ENCODE results near the gene SLC25A1. TPM values are rescaled to one million over a fixed set of nuclear protein-coding genes. Genes with fewer than 3 reads are reported as not detected.
A peak's percentile ranks its signal among the peaks of the same experiment; 100 is the strongest.

The SLC25A1 gene
- total RNA-seq, 1 donor from 2014 or later: 39.4 TPM

DNA sequence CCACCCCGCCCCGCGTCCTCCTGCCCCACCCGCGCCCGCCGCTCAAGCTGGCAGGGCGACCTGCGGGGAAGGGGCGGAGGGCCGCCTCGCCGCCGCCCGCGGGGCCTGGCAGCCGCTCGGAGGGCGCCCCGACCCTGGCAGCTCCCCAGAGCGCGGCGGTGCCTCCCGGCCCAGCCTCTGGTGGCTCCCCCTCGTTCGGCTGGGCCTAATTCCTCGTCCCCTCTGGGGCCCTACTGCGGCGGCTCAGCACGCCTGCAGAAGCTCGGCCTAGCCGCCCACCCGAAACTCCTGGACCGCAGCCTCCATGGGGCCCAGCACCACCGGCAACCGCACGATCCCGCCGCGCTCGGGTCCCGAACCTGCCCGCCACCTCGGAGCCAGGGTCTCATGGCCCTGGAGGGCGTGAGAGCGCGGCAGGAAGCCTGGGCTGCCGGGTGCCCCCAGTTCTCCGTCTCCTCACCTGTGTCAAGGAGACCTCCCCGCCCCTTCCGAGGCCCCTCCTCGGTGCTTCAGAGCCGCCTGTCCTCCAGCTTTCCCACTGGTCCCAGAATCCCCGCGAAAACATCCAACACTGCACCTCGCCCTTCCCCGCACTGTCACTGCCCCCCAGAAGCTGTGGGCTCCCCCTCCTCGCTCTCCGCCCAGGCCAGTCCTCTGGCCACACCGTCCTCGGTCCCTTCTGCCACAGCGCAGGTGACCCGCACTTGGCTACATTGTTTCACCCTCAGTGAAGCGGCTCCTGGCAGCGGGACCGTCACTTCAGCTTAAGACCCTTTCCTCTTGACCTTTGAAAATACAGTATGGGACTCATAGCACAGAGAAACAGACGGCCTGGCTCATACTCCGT lies 27.8 kb downstream of the SLC25A1 start:
- Mint-ChIP-seq H3K4me3 (peak overlapping the region; percentile 81), H3K9me3 (no peaks in the 10 kb centered on the region), H3K27me3 (peaks cover 54% of the 10 kb centered on the region), H3K4me1 (peaks cover 3% of the 10 kb centered on the region), H3K27ac (no peak overlapping the region), H3K36me3 (ENCODE audit: low read depth) (peaks cover 4% of the 10 kb centered on the region)
- DNase-seq: no peak
- intact Hi-C loops (cut with micrococcal nuclease): no loop called here

DNA sequence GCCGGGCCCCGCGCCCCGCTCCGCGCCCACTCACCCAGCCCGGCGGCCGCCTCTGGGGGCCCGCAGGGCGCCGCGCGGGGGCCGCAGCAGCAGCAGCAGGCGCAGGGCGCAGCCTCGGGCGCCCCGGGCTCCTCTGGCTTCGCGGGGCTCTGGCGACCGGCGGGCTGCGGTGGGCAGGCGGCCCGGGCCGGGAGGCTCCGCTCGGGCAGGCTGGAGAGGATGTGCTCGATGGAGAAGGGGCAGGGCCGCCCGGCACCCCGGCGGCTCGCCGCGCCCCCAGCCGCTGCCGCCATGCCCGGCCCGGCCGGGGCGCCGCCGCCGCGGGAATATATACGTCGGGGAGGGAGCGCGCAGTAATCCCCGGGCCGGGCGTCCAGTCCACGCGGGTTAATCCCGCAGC lies 28.5 kb downstream of the SLC25A1 start, which contains the start of gene GSC2:
TSS of gene GSC2 (minus strand) at position 302 of the 400 bp plus-strand sequence. CDS start at position 293, 9 bp downstream.
- intact Hi-C loops (cut with micrococcal nuclease): no loop called here
- peak within 1 kb of the TSS; percentile 81 for H3K4me3 Mint-ChIP-seq
- H3K36me3 Mint-ChIP-seq (ENCODE audit: low read depth): peaks cover 4% of the 10 kb centered on the region
- H3K9me3 Mint-ChIP-seq: no peaks in the 10 kb centered on the region
- peaks cover 53% of the 10 kb centered on the region for H3K27me3 Mint-ChIP-seq
- no peak within 1 kb of the TSS for H3K27ac Mint-ChIP-seq
- DNase-seq: no peak
- H3K4me1 Mint-ChIP-seq: peaks cover 3% of the 10 kb centered on the region

DNA sequence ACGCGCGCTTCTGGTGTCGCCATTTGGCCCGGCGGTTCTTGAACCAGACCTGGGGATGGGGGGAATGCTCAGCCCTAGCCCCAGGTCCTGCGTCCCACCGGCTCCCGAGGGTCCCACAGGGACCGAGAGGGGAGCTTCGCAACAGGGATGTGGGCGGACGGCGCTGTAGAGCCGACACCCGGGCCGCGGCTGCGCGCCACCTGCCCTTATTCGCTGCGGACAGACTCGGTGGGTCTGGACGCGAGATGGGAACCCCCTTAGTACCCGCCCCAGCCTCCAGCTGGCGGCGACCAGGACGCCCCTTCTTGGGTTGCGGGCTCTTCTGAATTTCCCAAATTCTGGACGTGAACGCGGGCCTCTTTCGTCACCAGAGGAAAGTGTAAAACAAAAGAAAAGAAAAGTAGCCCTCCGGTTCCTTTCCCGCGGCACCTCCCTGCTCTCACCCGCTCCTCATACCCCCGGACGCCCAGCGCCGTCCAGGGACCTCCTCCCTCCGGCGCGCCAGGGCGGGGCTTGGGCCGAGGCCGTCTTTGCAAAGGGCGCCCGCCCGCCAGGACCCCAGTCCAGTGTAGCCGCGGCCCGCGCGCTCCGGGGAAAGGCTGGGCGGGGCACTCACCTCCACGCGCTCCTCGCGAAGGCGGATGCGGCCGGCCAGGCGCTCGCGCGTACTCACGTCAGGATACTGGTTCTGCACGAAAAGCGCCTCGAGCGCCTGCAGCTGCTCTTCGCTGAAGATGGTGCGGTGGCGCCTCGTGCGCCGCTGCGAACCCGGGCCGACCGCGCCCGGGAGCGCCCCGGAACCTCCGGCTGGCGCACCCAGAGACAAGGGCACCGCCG lies 29.3 kb downstream of the SLC25A1 start:
- H3K9me3 Mint-ChIP-seq: no peaks in the 10 kb centered on the region
- peak overlapping the region; percentile 47 for H3K4me3 Mint-ChIP-seq
- H3K27me3 Mint-ChIP-seq: peaks cover 50% of the 10 kb centered on the region
- peak; percentile 89 for DNase-seq
- intact Hi-C loops (cut with micrococcal nuclease): no loop called here
- H3K36me3 Mint-ChIP-seq (ENCODE audit: low read depth): peaks cover 6% of the 10 kb centered on the region
- H3K27ac Mint-ChIP-seq: no peak overlapping the region
- H3K4me1 Mint-ChIP-seq: peaks cover 8% of the 10 kb centered on the region

DNA sequence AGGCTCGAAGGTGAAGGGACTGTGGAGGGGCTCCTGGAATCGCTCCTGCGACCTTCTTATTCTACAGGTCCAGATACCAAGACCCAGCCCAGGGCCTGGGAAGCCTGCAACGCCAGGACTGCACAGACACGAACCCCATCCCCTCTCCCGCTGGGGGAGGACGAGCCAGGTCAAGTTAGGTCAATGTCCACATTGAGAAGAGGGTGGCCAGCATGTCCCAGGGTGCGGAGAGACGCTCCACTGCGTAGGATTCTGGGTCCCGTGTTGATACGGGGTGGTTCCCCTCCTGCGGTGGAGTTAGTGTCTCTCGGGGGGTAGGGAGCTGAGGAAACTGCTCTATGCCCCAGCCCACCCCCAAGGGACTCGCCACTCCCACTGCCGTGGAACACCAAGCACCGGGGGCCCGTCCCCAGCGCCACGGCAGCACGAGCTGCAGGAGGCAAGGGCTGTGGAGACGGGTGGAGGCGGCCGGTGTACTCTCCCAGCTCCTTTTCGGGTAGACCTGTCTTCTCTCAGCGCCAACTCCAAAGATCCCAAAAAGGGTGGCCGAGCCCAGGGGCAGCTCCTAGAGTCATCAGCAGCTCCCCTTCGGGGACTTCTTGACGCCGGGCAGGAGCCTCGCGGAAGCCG lies 30.0 kb downstream of the SLC25A1 start:
- H3K9me3 Mint-ChIP-seq: no peaks in the 10 kb centered on the region
- no peak for DNase-seq
- intact Hi-C loops (cut with micrococcal nuclease): no loop called here
- H3K36me3 Mint-ChIP-seq (ENCODE audit: low read depth): peaks cover 8% of the 10 kb centered on the region
- peaks cover 13% of the 10 kb centered on the region for H3K4me1 Mint-ChIP-seq
- H3K4me3 Mint-ChIP-seq: no peak overlapping the region
- H3K27ac Mint-ChIP-seq: no peak overlapping the region
- H3K27me3 Mint-ChIP-seq: peaks cover 47% of the 10 kb centered on the region

DNA sequence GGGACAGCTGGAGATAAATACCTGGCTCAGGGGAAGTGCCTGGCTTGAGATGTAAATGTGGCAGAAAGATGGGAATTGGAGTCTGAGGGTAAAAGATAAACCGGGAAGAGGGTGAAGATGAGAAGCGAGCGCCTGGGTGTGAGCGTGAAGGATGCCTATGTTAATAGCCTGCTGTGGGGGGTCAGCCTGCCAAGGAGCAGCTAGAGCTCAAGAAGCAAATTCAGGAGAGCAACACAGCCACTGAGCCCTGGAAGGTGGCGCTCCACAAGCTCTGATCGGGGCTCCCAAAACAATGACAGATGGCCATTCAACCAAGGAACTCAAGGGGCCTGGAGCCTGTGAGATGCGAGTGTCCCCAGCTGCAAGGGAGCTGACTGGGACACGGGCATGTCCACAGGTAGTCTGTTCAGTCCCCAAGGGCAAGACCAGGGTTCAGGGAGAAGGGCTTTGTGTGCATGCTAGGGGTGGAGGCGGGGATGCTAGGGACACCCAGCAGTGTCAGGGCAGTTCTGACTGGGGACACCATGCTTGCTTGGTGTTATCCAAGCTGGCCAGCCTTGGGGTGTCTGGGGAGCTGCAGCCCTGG lies 31.2 kb downstream of the SLC25A1 start:
- DNase-seq: no peak
- intact Hi-C loops (cut with micrococcal nuclease): no loop called here
- H3K4me3 Mint-ChIP-seq: no peak overlapping the region
- H3K27me3 Mint-ChIP-seq: peaks cover 39% of the 10 kb centered on the region
- no peaks in the 10 kb centered on the region for H3K9me3 Mint-ChIP-seq
- peaks cover 8% of the 10 kb centered on the region for H3K36me3 Mint-ChIP-seq (ENCODE audit: low read depth)
- H3K4me1 Mint-ChIP-seq: peaks cover 16% of the 10 kb centered on the region
- no peak overlapping the region for H3K27ac Mint-ChIP-seq

DNA sequence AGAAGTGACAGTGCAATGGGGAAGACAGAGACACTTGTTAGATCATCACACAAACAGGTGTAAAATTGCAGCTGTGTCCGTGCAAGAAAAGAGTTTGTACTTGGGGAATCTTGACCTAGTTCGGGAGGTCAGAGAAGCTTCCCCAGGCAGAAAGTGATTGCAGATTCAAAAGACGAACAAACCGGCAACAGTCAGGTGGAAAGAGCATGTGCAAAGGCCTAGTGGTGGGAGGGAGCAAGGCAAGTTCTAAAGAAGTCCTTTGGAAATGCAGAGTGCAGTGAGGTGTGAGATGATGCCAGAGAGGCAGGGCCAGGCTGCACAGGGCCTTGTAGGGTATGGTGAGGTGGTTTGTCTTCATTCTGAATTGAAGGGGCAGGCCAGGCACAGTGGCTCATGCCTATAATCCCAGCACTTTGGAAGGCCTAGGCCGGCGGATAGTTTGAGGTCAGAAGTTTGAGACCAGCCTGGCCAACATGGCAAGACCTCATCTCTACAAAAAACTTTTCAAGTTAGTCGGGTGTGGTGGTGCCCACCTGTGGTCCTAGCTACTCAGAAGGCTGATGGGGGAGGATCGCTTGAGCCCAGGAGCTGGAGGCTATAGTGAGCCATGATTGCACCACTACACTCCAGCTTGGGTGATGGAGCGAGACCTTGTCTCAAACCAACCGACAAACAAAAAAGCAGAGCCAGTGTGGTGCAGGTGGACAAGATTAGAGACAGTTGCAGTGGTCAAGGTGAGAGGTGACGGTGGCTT lies 32.1 kb downstream of the SLC25A1 start:
- Mint-ChIP-seq H3K27me3 (peaks cover 31% of the 10 kb centered on the region), H3K36me3 (ENCODE audit: low read depth) (peaks cover 14% of the 10 kb centered on the region), H3K4me1 (peaks cover 16% of the 10 kb centered on the region), H3K4me3 (no peak overlapping the region), H3K9me3 (no peaks in the 10 kb centered on the region), H3K27ac (no peak overlapping the region)
- intact Hi-C loops (cut with micrococcal nuclease): no loop called here
- DNase-seq: no peak

DNA sequence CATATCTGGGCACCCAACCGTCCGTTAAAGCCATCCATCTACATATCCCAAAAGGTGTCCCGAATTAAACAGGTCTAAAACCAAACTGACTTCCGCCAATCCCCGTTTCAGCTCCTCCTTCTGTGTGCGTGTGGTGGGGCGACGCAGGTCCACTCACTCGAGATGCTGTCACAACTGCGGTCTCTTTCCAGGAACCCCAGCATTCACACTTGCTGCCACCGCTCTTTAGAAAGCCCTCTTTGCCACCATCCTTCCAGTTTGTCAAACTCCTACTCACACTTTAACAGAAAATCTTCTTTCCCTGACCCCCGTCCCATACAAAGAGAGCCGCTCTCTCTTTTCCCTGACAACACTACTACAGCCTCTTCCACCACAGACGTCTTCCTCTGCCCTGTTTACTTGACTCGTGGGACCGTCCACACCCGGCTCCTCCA lies 34.6 kb downstream of the SLC25A1 start:
- Mint-ChIP-seq H3K9me3 (no peaks in the 10 kb centered on the region), H3K4me3 (peak overlapping the region; percentile 96), H3K4me1 (peaks cover 13% of the 10 kb centered on the region), H3K36me3 (ENCODE audit: low read depth) (peaks cover 26% of the 10 kb centered on the region), H3K27me3 (peaks cover 21% of the 10 kb centered on the region), H3K27ac (peak overlapping the region; percentile 94)
- DNase-seq: peak; percentile 85
- intact Hi-C loops (cut with micrococcal nuclease): loop anchor here (1.0 to 5.0 kb wide), 6 partner anchors 22 to 973 kb away; partner anchors contain the start of genes DGCR2, HIRA, RANBP1 and TRMT2A

DNA sequence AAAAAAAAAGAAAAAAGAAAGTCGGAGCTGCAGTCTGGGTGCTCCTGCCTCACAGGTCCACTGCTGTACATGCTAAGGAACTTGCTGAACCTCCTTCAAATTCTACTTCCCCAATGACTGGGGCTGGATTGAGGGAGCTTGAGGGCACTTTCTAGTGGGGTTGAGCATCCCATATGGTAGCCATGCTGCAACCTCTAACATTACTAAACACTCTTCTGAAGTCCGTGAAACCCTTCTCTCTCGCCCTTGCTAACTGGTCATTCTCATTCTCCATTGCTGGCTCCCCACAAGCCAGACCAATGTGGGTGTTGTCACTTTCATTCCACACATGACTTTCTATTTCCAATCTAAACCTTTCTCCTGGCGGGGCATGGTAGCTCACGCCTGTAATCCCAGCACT lies 35.3 kb downstream of the SLC25A1 start:
- Mint-ChIP-seq H3K27ac (peak overlapping the region; percentile 39), H3K4me1 (peaks cover 13% of the 10 kb centered on the region), H3K9me3 (no peaks in the 10 kb centered on the region), H3K36me3 (ENCODE audit: low read depth) (peaks cover 29% of the 10 kb centered on the region), H3K4me3 (peak overlapping the region; percentile 96), H3K27me3 (peaks cover 16% of the 10 kb centered on the region)
- DNase-seq: no peak
- intact Hi-C loops (cut with micrococcal nuclease): loop anchor here (5.0 kb wide), 1 partner anchor 974 kb away; the partner anchor contains the start of genes RANBP1 and TRMT2A

DNA sequence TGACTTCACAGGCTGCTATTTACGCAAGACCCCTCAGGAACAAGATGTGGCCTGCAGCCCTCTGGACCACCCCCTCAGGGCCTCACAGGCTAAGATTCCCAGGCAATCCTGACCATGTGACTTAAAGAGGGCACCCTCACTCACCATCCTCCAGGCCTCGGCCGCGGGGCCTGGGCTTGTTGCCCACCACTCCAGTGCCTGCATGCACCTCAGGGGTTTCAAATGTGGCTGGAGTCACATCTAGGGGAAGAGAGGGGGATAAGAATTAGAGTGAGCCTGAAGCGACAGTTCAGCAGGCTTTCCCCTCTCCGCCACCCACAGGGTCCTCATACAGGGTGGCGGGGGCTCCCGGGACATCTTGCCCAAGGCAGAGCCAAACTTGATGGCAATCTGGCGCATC lies 36.1 kb downstream of the SLC25A1 start:
- Mint-ChIP-seq H3K9me3 (no peaks in the 10 kb centered on the region), H3K27ac (peak overlapping the region; percentile 58), H3K27me3 (peaks cover 8% of the 10 kb centered on the region), H3K36me3 (ENCODE audit: low read depth) (peaks cover 31% of the 10 kb centered on the region), H3K4me3 (peak overlapping the region; percentile 55), H3K4me1 (peaks cover 13% of the 10 kb centered on the region)
- intact Hi-C loops (cut with micrococcal nuclease): loop anchor here (5.0 kb wide), 1 partner anchor 975 kb away; the partner anchor contains the start of genes RANBP1 and TRMT2A
- no peak for DNase-seq

DNA sequence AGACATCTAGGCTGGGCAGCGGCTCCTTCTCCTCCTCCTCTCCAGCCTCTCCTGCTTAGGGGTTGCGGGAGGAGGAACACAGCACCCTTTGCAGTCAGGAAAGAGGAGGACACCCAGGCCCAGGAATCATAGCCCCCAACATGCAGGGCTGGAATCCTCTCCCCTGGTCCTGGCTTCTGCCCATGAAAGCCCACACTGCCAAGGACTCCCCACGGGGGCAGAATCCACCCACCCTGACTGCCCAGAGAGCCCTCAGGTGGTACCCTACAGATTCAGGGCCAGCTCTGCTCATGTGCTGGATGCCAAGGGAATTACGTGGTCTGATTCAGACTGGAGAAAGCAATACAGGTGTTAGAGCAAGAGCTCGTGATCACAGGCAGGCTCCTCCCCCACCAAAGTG lies 38.6 kb downstream of the SLC25A1 start:
- Mint-ChIP-seq H3K27ac (no peak overlapping the region), H3K9me3 (no peaks in the 10 kb centered on the region), H3K36me3 (ENCODE audit: low read depth) (peaks cover 47% of the 10 kb centered on the region), H3K4me1 (peaks cover 13% of the 10 kb centered on the region), H3K4me3 (no peak overlapping the region), H3K27me3 (no peaks in the 10 kb centered on the region)
- no peak for DNase-seq
- intact Hi-C loops (cut with micrococcal nuclease): loop anchor here (5.0 kb wide), 1 partner anchor 977 kb away; the partner anchor contains the start of genes RANBP1 and TRMT2A

DNA sequence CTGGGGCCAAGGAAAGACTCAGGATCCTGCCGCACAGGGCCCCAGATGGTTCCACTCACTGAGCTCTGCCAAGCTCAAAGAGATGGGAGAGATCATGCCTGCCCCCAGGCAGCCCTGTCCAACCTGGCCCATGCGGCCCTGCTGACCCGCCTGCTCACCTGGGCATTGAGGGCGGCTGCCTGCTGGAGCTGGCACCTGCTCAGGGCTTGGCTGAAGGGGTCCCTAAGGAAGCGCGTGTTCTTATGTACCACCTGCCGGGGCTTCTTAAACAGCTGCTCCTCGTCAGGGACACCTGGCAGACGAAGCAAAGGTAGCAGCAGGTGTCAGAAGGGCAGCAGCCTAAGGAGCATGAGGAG lies 39.6 kb downstream of the SLC25A1 start:
- H3K27me3 Mint-ChIP-seq: no peaks in the 10 kb centered on the region

DNA sequence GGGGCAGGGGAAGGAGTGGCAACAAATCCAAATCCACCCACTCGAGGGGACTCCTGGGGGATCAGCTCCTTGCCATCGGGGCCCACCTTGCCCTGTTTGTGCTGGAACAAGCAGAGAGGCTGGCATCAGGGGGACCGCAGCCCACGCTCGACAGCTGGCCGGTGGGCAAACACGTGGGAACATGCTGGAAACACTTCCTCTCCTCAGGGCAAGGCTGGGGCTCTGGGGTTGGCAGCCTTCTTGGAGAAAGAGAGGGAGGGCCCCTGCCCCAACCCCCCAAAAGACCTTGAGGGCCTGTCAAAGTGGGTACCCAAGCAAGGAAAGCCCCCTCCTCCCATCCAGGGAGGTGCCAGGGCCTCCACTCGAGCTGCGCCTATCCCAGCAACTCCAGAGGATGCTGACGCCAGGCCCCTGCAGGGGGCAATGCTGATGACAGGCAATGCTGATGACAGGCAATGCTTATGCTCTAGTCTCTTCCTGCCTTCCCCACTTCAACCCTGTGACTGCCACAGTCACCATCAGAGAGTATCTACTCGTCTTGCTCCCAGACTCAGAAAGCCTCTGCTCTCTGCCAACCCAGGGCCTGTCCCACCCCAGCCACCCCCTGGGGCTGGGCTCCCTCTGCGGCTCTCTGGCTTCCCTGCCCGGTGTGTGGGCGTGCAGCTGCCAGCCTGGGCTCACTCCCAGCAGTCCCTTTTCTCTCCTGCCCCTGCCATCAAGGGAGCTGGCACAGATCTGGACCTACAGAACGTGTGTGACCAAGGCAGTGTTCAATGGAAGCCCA lies 40.1 kb downstream of the SLC25A1 start:
- DNase-seq: no peak
- Mint-ChIP-seq H3K9me3 (no peaks in the 10 kb centered on the region), H3K4me3 (no peak overlapping the region), H3K36me3 (ENCODE audit: low read depth) (peaks cover 42% of the 10 kb centered on the region), H3K4me1 (peaks cover 2% of the 10 kb centered on the region), H3K27me3 (no peaks in the 10 kb centered on the region), H3K27ac (no peak overlapping the region)
- intact Hi-C loops (cut with micrococcal nuclease): no loop called here

More for the DNA sequence above, 39.6 kb downstream of the SLC25A1 start:
- H3K4me3 Mint-ChIP-seq: no peak overlapping the region
- no peaks in the 10 kb centered on the region for H3K9me3 Mint-ChIP-seq
- no peak overlapping the region for H3K27ac Mint-ChIP-seq
- no peak for DNase-seq
- peaks cover 44% of the 10 kb centered on the region for H3K36me3 Mint-ChIP-seq (ENCODE audit: low read depth)
- peaks cover 6% of the 10 kb centered on the region for H3K4me1 Mint-ChIP-seq
- intact Hi-C loops (cut with micrococcal nuclease): no loop called here

Measured in activated CD4-positive, alpha-beta T cell treated with anti-CD3 and anti-CD28 coated beads, Interleukin-2, amount 10 ng/mL, durations not matched to agents 24 days and 14 days (primary cell).